IMR-90 (cell line): ENCODE measurements around the gene POU3F2. TPM values are rescaled to one million over a fixed set of nuclear protein-coding genes. Genes with fewer than 3 reads are reported as not detected.

Experiments
- ATAC-seq: fragments of 200-7000 bp; cut with Tn5 transposase; 2 replicates; pipeline ENCODE4 v1.9.1; 2020; ENCODE audit warnings: low read depth, mild to moderate bottlenecking, moderate library complexity
- BruUV-seq: library from RNA; stranded (reverse); fragments of 400-500 nt; replicated peaks from 2 replicates; lab custom pipeline; 2021; lab: Mats Ljungman, UMichigan
- CTCF ChIA-PET: fragments of 300-600 bp; formaldehyde crosslinking; extraction: SDS; loops from one replicate; lab custom pipeline; 2021; ENCODE audit warnings: antibody characterized with exemption; lab: Yijun Ruan, JAX
- POLR2A ChIA-PET: fragments of 300-600 bp; sonication (Branson Sonifier 250); formaldehyde crosslinking; loops from one replicate; lab custom pipeline; 2022; ENCODE audit warnings: antibody characterized with exemption; ENCODE audit not compliant: unreplicated experiment; lab: Charles Lee
- DNase-seq: peaks from one replicate; pipeline ENCODE4 v3.0.0; 2013
- H2AFZ ChIP-seq: replicated peaks from 2 replicates; pipeline ENCODE3; 2013; ENCODE audit warnings: low read length, mild to moderate bottlenecking; ENCODE audit not compliant: poor library complexity
- H2AK5ac ChIP-seq: 2 replicates; pipeline ENCODE4 v1.6.1; 2013; ENCODE audit warnings: low read depth, low read length, inconsistent platforms
- H2AK9ac ChIP-seq: replicated peaks from 2 replicates; pipeline ENCODE3; 2013; ENCODE audit warnings: mild to moderate bottlenecking, low read depth, low read length, moderate library complexity; ENCODE audit not compliant: poor library complexity
- H2BK120ac ChIP-seq: 2 replicates; pipeline ENCODE4 v1.6.1; 2013; ENCODE audit warnings: low read depth, low read length, inconsistent platforms
- H2BK15ac ChIP-seq: 3 replicates; pipeline ENCODE4 v1.6.1; 2013; ENCODE audit warnings: low read depth, low read length, inconsistent platforms
- H2BK20ac ChIP-seq: 2 replicates; pipeline ENCODE4 v1.6.1; 2013; ENCODE audit warnings: low read depth, mild to moderate bottlenecking, inconsistent platforms, low read length, moderate library complexity
- H2BK5ac ChIP-seq: 2 replicates; pipeline ENCODE4 v1.6.1; 2013; ENCODE audit warnings: mild to moderate bottlenecking, low read depth, low read length, inconsistent platforms; ENCODE audit not compliant: poor library complexity, severe bottlenecking
- H3K14ac ChIP-seq: replicated peaks from 2 replicates; pipeline ENCODE4 v1.6.1; 2013; ENCODE audit warnings: low read depth, low read length, inconsistent platforms
- H3K18ac ChIP-seq: 2 replicates; pipeline ENCODE4 v1.6.1; 2013; ENCODE audit warnings: low read depth, low read length, control low read depth
- H3K23ac ChIP-seq: 2 replicates; pipeline ENCODE4 v1.6.1; 2013; ENCODE audit warnings: low read depth, low read length, inconsistent platforms
- H3K27ac ChIP-seq: 2 replicates; pipeline ENCODE4 v1.5.1; 2013; ENCODE audit warnings: mild to moderate bottlenecking, control low read depth, low read length; ENCODE audit not compliant: insufficient read depth
- H3K27me3 ChIP-seq: 2 replicates; pipeline ENCODE4 v1.6.1; 2013; ENCODE audit warnings: low read length; ENCODE audit not compliant: control insufficient read depth, insufficient read depth
- H3K36me3 ChIP-seq: 2 replicates; pipeline ENCODE4 v1.6.1; 2013; ENCODE audit warnings: low read length, mixed read lengths; ENCODE audit not compliant: control insufficient read depth, insufficient read depth
- H3K4ac ChIP-seq: 2 replicates; pipeline ENCODE4 v1.6.1; 2013; ENCODE audit warnings: low read depth, low read length, inconsistent platforms
- H3K4me1 ChIP-seq: 2 replicates; pipeline ENCODE4 v1.6.1; 2013; ENCODE audit warnings: low read length, mixed read lengths; ENCODE audit not compliant: control insufficient read depth, insufficient read depth
- H3K4me2 ChIP-seq: 2 replicates; pipeline ENCODE4 v1.6.1; 2013; ENCODE audit warnings: low read depth, mild to moderate bottlenecking, control low read depth, low read length, moderate library complexity
- H3K4me3 ChIP-seq: 2 replicates; pipeline ENCODE4 v1.5.1; 2013; ENCODE audit warnings: low read depth, mild to moderate bottlenecking, control low read depth, low read length, moderate library complexity; ENCODE audit not compliant: insufficient read depth
- H3K56ac ChIP-seq: 2 replicates; pipeline ENCODE4 v1.6.1; 2013; ENCODE audit warnings: low read length, inconsistent platforms; ENCODE audit not compliant: insufficient read depth; ENCODE audit errors: extremely low read depth
- H3K79me1 ChIP-seq, 2 experiments: 2 replicates each; pipeline ENCODE4 v1.6.1; 2013; ENCODE audit warnings: low read length in 2 of 2, inconsistent platforms in 1 of 2, low read depth in 1 of 2
- H3K9ac ChIP-seq: 2 replicates; pipeline ENCODE4 v1.6.1; 2013; ENCODE audit warnings: low read depth, low read length, control low read depth
- H3K9me1 ChIP-seq: 2 replicates; pipeline ENCODE4 v1.6.1; 2013; ENCODE audit warnings: low read length, inconsistent platforms; ENCODE audit not compliant: insufficient read depth
- H3K9me3 ChIP-seq: 2 replicates; pipeline ENCODE4 v1.6.1; 2013; ENCODE audit warnings: low read length; ENCODE audit not compliant: control insufficient read depth, insufficient read depth
- H4K20me1 ChIP-seq: 2 replicates; pipeline ENCODE4 v1.6.1; 2013; ENCODE audit warnings: low read length, inconsistent platforms; ENCODE audit not compliant: insufficient read depth
- H4K5ac ChIP-seq: 2 replicates; pipeline ENCODE4 v1.6.1; 2013; ENCODE audit warnings: mild to moderate bottlenecking, low read depth, low read length, control low read depth
- H4K8ac ChIP-seq, 2 experiments: 2 replicates each; pipeline ENCODE4 v1.6.1; 2013; ENCODE audit warnings: low read depth in 2 of 2, low read length in 2 of 2, control low read depth in 1 of 2, inconsistent platforms in 1 of 2
- H4K91ac ChIP-seq: 2 replicates; pipeline ENCODE4 v1.6.1; 2013; ENCODE audit warnings: low read depth, low read length, inconsistent platforms; ENCODE audit not compliant: insufficient read depth
- MXI1 ChIP-seq: IDR thresholded peaks from 2 replicates; pipeline ENCODE4 v1.6.1; 2012; ENCODE audit warnings: low read depth, mild to moderate bottlenecking, low read length, moderate library complexity, borderline replicate concordance
- RAD21 ChIP-seq: IDR thresholded peaks from 2 replicates; pipeline ENCODE4 v1.6.1; 2012; ENCODE audit warnings: low read length, improper control_type of control experiment
- WGBS, 2 experiments: methylation state at CpG; one replicate each; pipeline versions ENCODE4 v1.1.5 to v1.1.7; 2013; ENCODE audit warnings: missing lambda C conversion rate in 2 of 2; ENCODE audit not compliant: insufficient read length in 1 of 2; ENCODE audit errors: extremely low coverage in 2 of 2; 5-methylcytosine and 5-hydroxymethylcytosine counted together
- dilution Hi-C: fragments of 300-500 bp; cut with HindIII; formaldehyde crosslinking; loops from one replicate; pipeline ENCODE4 v1.14.3; 2018; ENCODE audit warnings: low sequenced_read_pairs; ENCODE audit not compliant: unreplicated experiment
- in situ Hi-C: fragments of 300-500 bp; cut with MboI; formaldehyde crosslinking; loops from 3 replicates; pipeline ENCODE4 v1.14.3; 2019; ENCODE audit warnings: low sequenced_read_pairs, inconsistent platforms, mixed read lengths
- intact Hi-C: fragments of 100-400 bp; cut with micrococcal nuclease; formaldehyde crosslinking; loops from 2 replicates; pipeline ENCODE4 v1.10.0; 2022
- polyA plus RNA-seq, 3 experiments: library from polyadenylated mRNA; depleted of rRNA; stranded (reverse); fragments of >200 nt; gene quantifications; 2 replicates each; pipeline ENCODE4 v1.2.3, GENCODE V29; 2012; ENCODE audit warnings: low replicate concordance in 1 of 3
- total RNA-seq: library from RNA; depleted of rRNA; stranded (reverse); fragments of >200 nt; gene quantifications from 2 replicates; pipeline ENCODE4 v1.2.3, GENCODE V29; 2012
- TF ChIP-seq, protein P1 (sequence below): conservative IDR thresholded peaks from 2 replicates; pipeline ENCODE4 v1.5.1; 2012; ENCODE audit warnings: mild to moderate bottlenecking, low read depth, low read length, improper control_type of control experiment

POU3F2 gene
- total and polyA plus RNA-seq, 2 of the 4 experiments (the other 2 are of a cell fraction), result not detected

DNA sequence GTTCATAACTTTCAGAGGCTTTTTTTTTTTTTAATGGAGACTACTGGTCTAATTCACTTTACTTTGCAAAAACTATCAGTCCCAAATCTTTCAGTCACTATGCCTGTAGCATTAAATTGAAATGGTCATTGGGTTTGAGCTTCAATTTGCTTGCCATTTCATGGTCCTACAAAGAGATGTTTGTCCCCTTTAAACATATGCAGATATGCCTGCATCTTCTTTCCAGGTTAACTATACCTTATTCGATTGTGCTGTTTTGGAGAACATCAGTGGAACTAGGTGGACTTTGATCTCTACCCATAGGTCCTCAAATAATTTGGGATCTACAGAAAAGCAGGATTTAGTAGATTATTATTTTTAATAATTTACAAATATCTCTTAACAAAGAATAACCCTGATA lies 4.6 kb downstream of the POU3F2 start:
- intact Hi-C loops (no loop called here), dilution Hi-C loops (no loop called here), in situ Hi-C loops (no loop called here)
- Histone ChIP-seq H3K9ac (no peak overlapping the region), H3K4me1 (peaks cover 2% of the 10 kb centered on the region; the same call in 1 of the 2 replicates), H2BK15ac (no peak overlapping the region), H3K4ac (no peak overlapping the region), H3K79me1 (no peaks in the 10 kb centered on the region), H2BK120ac (no peak overlapping the region), H3K27ac (no peak overlapping the region), H3K27me3 (peaks cover 78% of the 10 kb centered on the region), H3K23ac (no peak overlapping the region), H4K8ac (no peak overlapping the region), H3K9me3 (peaks cover 3% of the 10 kb centered on the region; the same call in 1 of the 2 replicates), H3K56ac (no peak overlapping the region), H4K20me1 (no peaks in the 10 kb centered on the region; the same call in none of the 2 replicates), H3K36me3 (no peaks in the 10 kb centered on the region), H4K91ac (no peak overlapping the region), H3K9me1 (no peaks in the 10 kb centered on the region), H2AK5ac (no peak overlapping the region), H2BK5ac (no peak overlapping the region), H3K4me3 (no peak overlapping the region), H2AK9ac (no peak overlapping the region), H3K18ac (no peak overlapping the region), H3K4me2 (no peak overlapping the region), H3K14ac (no peak overlapping the region), H4K5ac (no peak overlapping the region), H2AFZ (no peak overlapping the region), H2BK20ac (no peak overlapping the region)
- no TSS peak for BruUV-seq
- POLR2A ChIA-PET, result no interaction called here
- no peak for DNase-seq
- TF ChIP-seq MXI1 (no peak), RAD21 (no peak)
- TF ChIP-seq, protein P1, sequence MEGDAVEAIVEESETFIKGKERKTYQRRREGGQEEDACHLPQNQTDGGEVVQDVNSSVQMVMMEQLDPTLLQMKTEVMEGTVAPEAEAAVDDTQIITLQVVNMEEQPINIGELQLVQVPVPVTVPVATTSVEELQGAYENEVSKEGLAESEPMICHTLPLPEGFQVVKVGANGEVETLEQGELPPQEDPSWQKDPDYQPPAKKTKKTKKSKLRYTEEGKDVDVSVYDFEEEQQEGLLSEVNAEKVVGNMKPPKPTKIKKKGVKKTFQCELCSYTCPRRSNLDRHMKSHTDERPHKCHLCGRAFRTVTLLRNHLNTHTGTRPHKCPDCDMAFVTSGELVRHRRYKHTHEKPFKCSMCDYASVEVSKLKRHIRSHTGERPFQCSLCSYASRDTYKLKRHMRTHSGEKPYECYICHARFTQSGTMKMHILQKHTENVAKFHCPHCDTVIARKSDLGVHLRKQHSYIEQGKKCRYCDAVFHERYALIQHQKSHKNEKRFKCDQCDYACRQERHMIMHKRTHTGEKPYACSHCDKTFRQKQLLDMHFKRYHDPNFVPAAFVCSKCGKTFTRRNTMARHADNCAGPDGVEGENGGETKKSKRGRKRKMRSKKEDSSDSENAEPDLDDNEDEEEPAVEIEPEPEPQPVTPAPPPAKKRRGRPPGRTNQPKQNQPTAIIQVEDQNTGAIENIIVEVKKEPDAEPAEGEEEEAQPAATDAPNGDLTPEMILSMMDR, result no peak
- CTCF ChIA-PET, result no interaction called here
- no CpG with 5 or more reads among the region's 1 CpG for WGBS, 2 experiments
- no peak for ATAC-seq
